C1 segment of cervical spinal cord (tissue), 14 donors: ENCODE data around the gene TRIM9.

Experiments
- DNase-seq, 14 donors: peaks; one replicate each; lab custom pipeline; 2025; lab: John Stamatoyannopoulos, UW

The TRIM9 gene

GRCh38 chr14:51093371-51094281 is 1.3 kb downstream of the TRIM9 start:
- DNase-seq = peak in 13 of 14 donors; percentile 27 to 90 (median 67)

- DNase-seq = peak in 2 of 14 donors; percentile 28 to 47
These were observed 1.9 kb downstream of the TRIM9 start for GRCh38 chr14:51092965-51093364.

- DNase-seq = no peak
These were observed 5.6 kb downstream of the TRIM9 start for GRCh38 chr14:51089278-51089677.

GRCh38 chr14:51087031-51087441 is 7.9 kb downstream of the TRIM9 start:
- peak in 1 of 14 donors; percentile 7 for DNase-seq

DNA sequence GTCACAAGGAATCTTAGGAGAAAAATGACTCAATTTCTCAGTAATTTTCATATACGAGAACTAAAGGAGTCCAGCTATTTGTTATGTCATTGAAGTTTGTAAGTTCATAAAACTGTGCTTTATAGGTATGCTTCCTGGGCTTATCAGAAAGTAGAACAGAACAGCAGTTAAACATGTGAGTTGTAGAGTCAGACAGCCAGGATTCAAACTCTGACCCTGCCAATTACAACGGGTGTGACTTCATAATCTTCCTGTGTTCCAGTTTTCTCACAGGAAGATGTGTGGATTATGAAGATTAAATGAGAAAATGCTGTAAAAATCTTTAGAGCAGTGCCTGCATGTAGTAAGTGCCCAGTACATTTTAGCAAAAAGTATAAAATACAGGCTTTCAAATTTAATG is 8.9 kb downstream of the TRIM9 start:
- DNase-seq = no peak

DNA sequence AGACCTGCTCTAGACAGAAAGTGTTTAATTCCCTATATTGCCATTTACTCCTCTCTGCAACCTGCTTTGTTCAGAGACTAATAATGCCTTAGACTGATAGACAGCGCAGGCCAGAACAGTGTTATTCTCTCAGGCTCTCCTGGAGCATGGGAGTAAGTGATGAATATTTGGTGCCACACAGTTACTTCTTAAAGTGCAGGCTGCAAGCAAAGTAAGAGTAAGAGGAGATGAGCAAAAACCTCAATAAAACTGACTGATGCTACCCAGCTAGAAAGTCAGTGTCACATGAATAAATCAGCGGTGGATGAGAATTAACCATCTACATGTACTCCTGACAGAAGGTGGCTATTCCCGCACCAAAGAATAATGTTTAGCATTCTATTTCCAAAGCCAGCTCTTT is 9.9 kb downstream of the TRIM9 start:
- DNase-seq = peak in 1 of 14 donors; percentile 50

- DNase-seq = no peak
These were observed 10.4 kb downstream of the TRIM9 start for GRCh38 chr14:51084507-51084906.

DNA sequence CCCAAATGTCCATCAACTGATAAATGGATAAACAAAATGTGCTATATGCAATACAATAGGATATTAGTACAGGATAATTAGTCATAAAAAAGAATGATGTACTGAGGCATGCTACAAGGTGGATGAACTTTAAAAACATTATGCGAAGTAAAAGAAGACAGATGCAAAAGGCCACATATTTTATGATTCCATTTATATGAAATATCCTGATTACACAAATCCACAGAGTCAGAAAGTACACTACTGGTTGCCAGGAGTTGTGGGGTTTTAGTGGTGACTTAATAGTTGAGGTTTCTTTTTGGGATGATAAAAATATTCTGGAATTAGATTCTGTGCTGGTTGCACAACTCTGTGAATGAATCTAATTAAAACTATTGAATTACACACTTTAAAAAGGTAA is 12.6 kb downstream of the TRIM9 start:
- DNase-seq = no peak

DNA sequence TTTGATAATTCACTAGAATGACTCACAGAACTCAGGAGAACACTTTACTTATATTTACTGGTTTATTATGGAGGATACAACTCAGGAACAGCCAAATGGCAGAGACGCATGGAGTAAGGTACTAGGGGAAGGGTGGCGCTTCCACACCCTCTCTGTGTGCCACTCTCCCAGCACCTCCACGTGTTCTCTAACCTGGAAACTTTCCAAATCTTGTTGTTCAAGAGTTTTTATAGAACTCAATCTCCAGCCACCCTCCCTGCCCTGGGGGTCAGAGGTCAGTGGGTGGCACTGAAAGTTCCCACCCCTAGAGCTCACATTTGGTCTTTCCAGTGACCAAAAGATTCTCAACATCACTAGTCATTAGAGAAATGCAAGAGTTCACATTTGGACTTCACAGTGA is 13.2 kb downstream of the TRIM9 start:
- no peak for DNase-seq

DNA sequence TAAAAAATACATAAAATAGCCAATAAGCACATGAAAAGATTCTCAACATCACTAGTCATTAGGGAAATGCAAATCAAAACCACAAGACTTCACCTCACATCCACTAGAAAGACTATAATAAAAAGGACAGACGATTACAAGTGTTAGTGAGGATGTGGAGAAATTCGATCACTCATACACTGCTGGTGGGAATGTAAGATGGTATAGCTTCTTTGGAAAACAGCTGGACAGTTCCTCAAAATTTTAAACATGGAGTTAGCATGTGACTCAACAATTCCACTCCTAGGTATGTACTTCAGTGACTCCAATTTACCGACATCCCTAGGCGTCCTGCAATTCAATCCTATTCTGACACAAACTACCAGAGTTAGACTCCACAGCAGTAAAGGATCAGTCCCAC is 13.7 kb downstream of the TRIM9 start:
- DNase-seq = no peak

- no peak for DNase-seq
These were observed 14.3 kb downstream of the TRIM9 start for GRCh38 chr14:51080645-51081044.

DNA sequence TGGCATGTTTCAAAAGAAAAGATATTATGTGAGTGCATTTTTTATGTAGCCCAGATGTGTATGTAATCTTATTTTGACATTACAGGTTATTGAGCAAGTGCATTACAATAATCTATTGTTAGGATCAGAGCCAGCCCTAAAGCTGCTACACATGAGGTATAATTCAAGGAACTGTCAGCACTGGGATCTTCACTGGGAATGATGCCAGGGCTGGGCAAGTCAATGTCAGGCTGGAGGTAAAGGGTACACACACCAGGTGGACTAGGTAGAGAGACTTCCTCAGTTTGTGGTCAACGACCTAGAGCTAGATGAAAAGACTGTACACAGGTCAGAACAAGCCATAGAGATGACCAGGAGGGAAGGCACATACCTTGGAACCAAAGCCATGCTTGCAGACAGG is 15.4 kb downstream of the TRIM9 start:
- DNase-seq = no peak

- DNase-seq = no peak
These were observed 15.8 kb downstream of the TRIM9 start for GRCh38 chr14:51079085-51079484.

GRCh38 chr14:51074701-51075385 is 20.1 kb downstream of the TRIM9 start:
- no peak for DNase-seq

DNA sequence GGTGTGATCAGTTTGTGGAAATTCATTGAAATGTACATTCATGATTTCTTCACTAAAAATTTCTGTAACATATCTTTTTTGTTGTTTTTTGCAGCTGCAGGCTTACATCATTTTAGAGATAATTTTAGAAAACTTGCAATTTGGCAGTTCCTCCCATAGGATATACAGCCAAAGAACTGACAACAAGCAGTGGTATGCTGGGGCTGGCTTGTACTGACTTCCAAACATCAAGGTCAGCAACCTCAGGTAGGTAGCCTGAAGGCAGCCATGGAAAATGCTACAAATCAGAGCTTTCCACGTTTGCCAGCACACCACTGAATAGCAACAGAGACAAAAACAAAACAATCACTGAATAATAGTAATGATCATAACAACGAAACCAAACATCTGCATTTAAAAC is 21.2 kb downstream of the TRIM9 start:
- DNase-seq = no peak

- no peak for DNase-seq
These were observed 21.9 kb downstream of the TRIM9 start for GRCh38 chr14:51072976-51073375.

DNA sequence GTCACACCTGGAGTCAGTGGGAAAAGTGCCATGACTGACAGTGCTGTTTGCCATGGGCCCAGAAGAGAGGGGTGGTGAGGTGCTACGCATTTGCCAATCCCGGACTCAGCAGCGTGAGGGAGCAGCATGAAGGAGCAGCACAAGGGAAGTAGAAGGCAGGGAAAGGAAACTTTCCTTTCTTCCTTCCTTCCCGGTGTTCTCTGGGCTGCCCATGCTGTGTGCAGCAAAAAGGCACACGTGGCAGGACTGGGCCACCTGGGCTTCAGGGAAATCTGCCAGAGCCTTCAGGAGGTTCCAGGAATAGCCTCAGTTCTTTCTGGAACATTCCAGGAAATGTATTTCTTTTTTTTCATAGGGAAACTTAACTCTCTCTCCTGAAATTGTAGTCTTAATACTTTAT is 23.0 kb downstream of the TRIM9 start:
- DNase-seq = peak in 3 of 14 donors; percentile 19 to 82 (median 19)

DNA sequence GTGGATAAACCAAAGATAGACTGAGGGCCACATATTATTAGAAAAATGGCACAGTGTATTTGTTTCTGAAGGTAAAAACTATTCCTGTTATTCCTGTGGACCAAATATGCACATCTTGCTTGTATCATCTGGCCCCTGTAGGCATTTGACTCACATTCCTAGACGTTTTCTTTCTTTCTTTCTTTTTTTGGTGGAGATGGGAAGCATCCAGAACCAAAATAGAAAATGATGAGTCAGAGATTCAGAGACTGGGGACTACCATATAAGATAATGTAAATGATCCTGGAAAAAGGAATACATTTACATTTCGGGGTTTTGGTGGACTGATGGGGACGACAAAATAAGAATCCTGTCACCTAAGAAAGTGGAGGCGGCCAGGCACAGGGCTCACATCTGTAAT is 24.2 kb downstream of the TRIM9 start:
- no peak for DNase-seq

DNA sequence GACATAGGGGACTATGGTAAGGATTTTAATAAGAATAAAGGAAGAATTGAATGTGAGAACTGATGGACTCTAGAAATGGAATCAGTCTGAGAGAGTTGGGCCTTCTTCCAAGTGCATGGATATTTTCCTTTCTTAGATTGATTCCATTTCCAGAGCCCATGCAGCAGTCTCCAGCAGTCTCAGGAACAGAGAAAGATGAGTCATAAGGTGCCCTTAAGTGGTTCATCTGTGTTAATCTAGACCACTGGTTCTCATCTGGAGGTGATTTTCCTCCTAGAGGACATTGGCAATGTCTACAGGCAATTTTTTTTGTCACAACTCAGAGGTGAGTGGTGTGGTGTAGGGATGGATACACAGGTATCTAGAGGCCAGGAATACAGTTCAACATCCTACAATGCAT is 25.9 kb downstream of the TRIM9 start:
- DNase-seq = no peak

- no peak for DNase-seq
These were observed 26.6 kb downstream of the TRIM9 start for GRCh38 chr14:51068268-51068667.

- no peak for DNase-seq
These were observed 27.6 kb downstream of the TRIM9 start for GRCh38 chr14:51067295-51067694.

DNA sequence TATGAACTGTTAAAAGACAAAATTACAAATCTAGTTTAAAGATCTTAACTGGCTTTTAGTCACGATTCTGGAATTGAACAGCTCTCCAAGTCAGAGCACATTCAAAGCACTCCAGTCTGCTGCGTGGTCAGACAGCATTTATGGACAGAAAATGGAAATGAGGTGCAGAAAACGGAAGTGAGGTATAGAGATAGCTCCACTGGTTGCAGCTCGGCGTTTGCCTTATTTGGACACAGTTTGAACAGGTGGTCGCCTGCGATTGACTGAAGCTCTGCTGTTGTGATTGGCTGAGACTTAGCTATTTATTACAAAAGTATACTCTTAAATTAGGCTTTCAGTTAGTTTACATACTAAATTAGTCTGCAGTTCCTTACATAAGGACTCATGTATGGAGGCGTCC is 28.3 kb downstream of the TRIM9 start:
- DNase-seq = no peak

DNA sequence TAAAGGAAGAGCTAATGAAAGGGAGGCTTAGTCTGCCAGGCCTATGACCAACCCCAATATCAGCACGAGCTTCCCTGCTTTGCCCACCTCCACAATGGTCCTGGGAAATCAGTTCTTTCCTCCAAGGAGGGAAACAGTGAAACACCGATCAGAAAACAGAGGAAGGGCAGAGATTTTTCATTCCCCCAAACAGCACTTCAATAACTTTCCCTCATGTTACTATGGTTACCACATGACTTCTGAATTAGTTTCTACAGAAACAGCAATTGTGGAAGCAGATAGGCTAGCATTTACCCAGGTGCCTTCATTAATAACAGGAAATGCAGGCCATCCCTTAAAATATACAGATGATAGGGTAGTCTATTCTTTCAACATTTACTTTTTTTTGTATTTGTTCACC is 35.9 kb downstream of the TRIM9 start:
- no peak for DNase-seq
